Activated CD8-positive, alpha-beta T cell treated with anti-CD3 and anti-CD28 coated beads for 36 hours (primary cell): ENCODE results near the gene FRMD1. TPM values are rescaled to one million over a fixed set of nuclear protein-coding genes. Genes with fewer than 3 reads are reported as not detected.

Experiments
- ATAC-seq: fragments of 200-7000 bp; cut with Tn5 transposase; one replicate; pipeline ENCODE4 v1.10.0; 2021; ENCODE audit warnings: mild to moderate bottlenecking, moderate library complexity
- CTCF ChIA-PET: fragments of 350-600 bp; sonication (Branson Sonifier 250); formaldehyde crosslinking; loops from one replicate; lab custom pipeline; 2021; ENCODE audit warnings: antibody characterized with exemption; lab: Charles Lee
- POLR2A ChIA-PET: fragments of 350-600 bp; sonication (Branson Sonifier 250); formaldehyde crosslinking; loops from one replicate; lab custom pipeline; 2021; ENCODE audit warnings: antibody characterized with exemption; lab: Charles Lee
- DNase-seq: peaks from one replicate; pipeline ENCODE4 v3.0.0-alpha.2; 2020
- H3K27ac Mint-ChIP-seq: one replicate; pipeline ENCODE4 v1.8.0; 2021; ENCODE audit warnings: mild to moderate bottlenecking, mixed read lengths
- H3K27me3 Mint-ChIP-seq: one replicate; pipeline ENCODE4 v1.8.0; 2021; ENCODE audit warnings: mixed read lengths
- H3K36me3 Mint-ChIP-seq: one replicate; pipeline ENCODE4 v1.8.0; 2021; ENCODE audit warnings: low read depth, mixed read lengths
- H3K4me1 Mint-ChIP-seq: one replicate; pipeline ENCODE4 v1.8.0; 2021; ENCODE audit warnings: low read depth, mixed read lengths
- H3K4me3 Mint-ChIP-seq: one replicate; pipeline ENCODE4 v1.8.0; 2021; ENCODE audit warnings: mild to moderate bottlenecking, moderate library complexity, mixed read lengths
- H3K9me3 Mint-ChIP-seq: one replicate; pipeline ENCODE4 v1.8.0; 2021; ENCODE audit warnings: mixed read lengths
- CTCF ChIP-seq: fragments of 200-600 bp; IDR thresholded peaks from one replicate; pipeline ENCODE4 v1.8.0; 2022; ENCODE audit warnings: antibody characterized with exemption, mild to moderate bottlenecking
- intact Hi-C: fragments of 100-400 bp; cut with micrococcal nuclease; formaldehyde crosslinking; loops from one replicate; pipeline ENCODE4 v1.10.0; 2022
- total RNA-seq, 2 experiments: library from RNA; stranded (reverse); gene quantifications; one replicate each; pipeline ENCODE4 v1.2.3, GENCODE V29; 2021

The FRMD1 gene
- total RNA-seq, 2 experiments from 2014 or later, result not detected

- ChIA-PET CTCF (no interaction called here), POLR2A (no interaction called here)
- intact Hi-C loops, result no loop called here
- Mint-ChIP-seq H3K36me3 (no peaks in the 10 kb centered on the region), H3K27ac (no peak overlapping the region), H3K4me1 (no peaks in the 10 kb centered on the region), H3K27me3 (peaks cover 20% of the 10 kb centered on the region), H3K4me3 (no peak overlapping the region), H3K9me3 (peaks cover 2% of the 10 kb centered on the region)
- no peak for ATAC-seq
- no peak for TF ChIP-seq CTCF
- no peak for DNase-seq
Measured at GRCh38 chr6:168030908-168031307, 48.1 kb downstream of the FRMD1 start.

GRCh38 chr6:168030218-168030746 lies 48.7 kb downstream of the FRMD1 start:
- Mint-ChIP-seq H3K27me3 (peaks cover 15% of the 10 kb centered on the region), H3K9me3 (peaks cover 2% of the 10 kb centered on the region), H3K4me1 (no peaks in the 10 kb centered on the region), H3K36me3 (no peaks in the 10 kb centered on the region), H3K27ac (no peak overlapping the region), H3K4me3 (no peak overlapping the region)
- no peak for TF ChIP-seq CTCF
- DNase-seq, result no peak
- ATAC-seq, result no peak
- intact Hi-C loops, result no loop called here
- CTCF ChIA-PET, result no interaction called here
- POLR2A ChIA-PET, result no interaction called here

GRCh38 chr6:168029459-168030217 lies 49.4 kb downstream of the FRMD1 start:
- Mint-ChIP-seq H3K36me3 (no peaks in the 10 kb centered on the region), H3K4me3 (no peak overlapping the region), H3K27ac (no peak overlapping the region), H3K4me1 (no peaks in the 10 kb centered on the region), H3K27me3 (peaks cover 10% of the 10 kb centered on the region), H3K9me3 (peaks cover 2% of the 10 kb centered on the region)
- ChIA-PET POLR2A (no interaction called here), CTCF (no interaction called here)
- ATAC-seq, result no peak
- no peak for DNase-seq
- intact Hi-C loops, result no loop called here
- no peak for TF ChIP-seq CTCF

- no peak for TF ChIP-seq CTCF
- DNase-seq, result no peak
Measured at GRCh38 chr6:168028181-168028580, 50.8 kb downstream of the FRMD1 start.

GRCh38 chr6:168027521-168027920 lies 51.5 kb downstream of the FRMD1 start:
- DNase-seq, result no peak
- no peak for ATAC-seq
- H3K9me3 Mint-ChIP-seq, result no peaks in the 10 kb centered on the region
- no peak overlapping the region for H3K27ac Mint-ChIP-seq
- H3K36me3 Mint-ChIP-seq, result no peaks in the 10 kb centered on the region
- ChIA-PET CTCF (no interaction called here), POLR2A (no interaction called here)
- no peaks in the 10 kb centered on the region for H3K4me1 Mint-ChIP-seq
- TF ChIP-seq CTCF, result no peak
- H3K4me3 Mint-ChIP-seq, result no peak overlapping the region
- intact Hi-C loops, result no loop called here
- H3K27me3 Mint-ChIP-seq, result peaks cover 4% of the 10 kb centered on the region

More at GRCh38 chr6:168028181-168028580, 50.8 kb downstream of the FRMD1 start:
- intact Hi-C loops, result no loop called here
- Mint-ChIP-seq H3K27me3 (peaks cover 4% of the 10 kb centered on the region), H3K4me3 (no peak overlapping the region), H3K9me3 (no peaks in the 10 kb centered on the region), H3K4me1 (no peaks in the 10 kb centered on the region), H3K36me3 (no peaks in the 10 kb centered on the region), H3K27ac (no peak overlapping the region)
- POLR2A ChIA-PET, result no interaction called here
- no peak for ATAC-seq
- CTCF ChIA-PET, result no interaction called here
